K562 (cell line): ENCODE results near the gene OR52W1. TPM values are rescaled to one million over a fixed set of nuclear protein-coding genes. Genes with fewer than 3 reads are reported as not detected.

Source experiments
- DPF2 ChIP-seq: fragments of 450-650 bp; IDR thresholded peaks from 2 replicates; pipeline ENCODE4 v1.6.1; 2016
- GABPB2 ChIP-seq: fragments of 250-450 bp; sonication (Bioruptor Pico); conservative IDR thresholded peaks from 2 replicates; pipeline ENCODE4 v1.5.1; 2021; ENCODE audit warnings: mild to moderate bottlenecking
- GTF2E2 ChIP-seq: fragments of 200-800 bp; sonication (Bioruptor generic); IDR thresholded peaks from 2 replicates; pipeline ENCODE4 v1.6.1; 2016; ENCODE audit warnings: missing genetic modification characterization, missing compliant biosample characterization
- HCFC1 ChIP-seq: IDR thresholded peaks from 2 replicates; pipeline ENCODE4 v1.6.1; 2012; ENCODE audit warnings: low read depth, low read length, improper control_type of control experiment
- MAFK ChIP-seq: IDR thresholded peaks from 2 replicates; pipeline ENCODE4 v1.6.1; 2011; ENCODE audit warnings: low read length, improper control_type of control experiment
- MEIS2 ChIP-seq: fragments of 450-650 bp; IDR thresholded peaks from 2 replicates; pipeline ENCODE4 v1.6.1; 2014; ENCODE audit warnings: mild to moderate bottlenecking; ENCODE audit not compliant: partially characterized antibody
- MIER1 ChIP-seq: fragments of 450-650 bp; IDR thresholded peaks from 2 replicates; pipeline ENCODE4 v1.6.1; 2016; ENCODE audit warnings: antibody characterized with exemption, mild to moderate bottlenecking, low read depth
- MYBL2 ChIP-seq, 2 experiments: fragments of 450-650 bp in 1 of 2; sonication (generic) in 1 of 2; formaldehyde crosslinking in 1 of 2; IDR thresholded peaks; 2 replicates each; pipeline versions ENCODE4 v1.6.1 to v1.8.1; 2017 to 2022; ENCODE audit warnings: borderline replicate concordance in 1 of 2, inconsistent platforms in 1 of 2, low read depth in 1 of 2, mild to moderate bottlenecking in 1 of 2, missing genetic modification reagents in 1 of 2, moderate library complexity in 1 of 2
- MYC ChIP-seq, 2 experiments: fragments of 250-450 bp in 1 of 2; sonication (Bioruptor Pico) in 1 of 2; IDR thresholded peaks; 2 replicates each; pipeline versions ENCODE4 v1.5.1 to v1.6.1; 2012 to 2021; ENCODE audit warnings: low read depth in 2 of 2, borderline replicate concordance in 1 of 2, improper control_type of control experiment in 1 of 2, low read length in 1 of 2, mild to moderate bottlenecking in 1 of 2, moderate library complexity in 1 of 2
- NCOA6 ChIP-seq: fragments of 450-650 bp; IDR thresholded peaks from 2 replicates; pipeline ENCODE4 v1.6.1; 2017; ENCODE audit warnings: mild to moderate bottlenecking
- RBM39 ChIP-seq: fragments of 200-400 bp; formaldehyde crosslinking; optimal IDR thresholded peaks from 2 replicates; pipeline ENCODE3; 2018; ENCODE audit warnings: low read depth, low read length
- SMAD4 ChIP-seq: fragments of 250-450 bp; sonication (Bioruptor Pico); conservative IDR thresholded peaks from 2 replicates; pipeline ENCODE4 v1.8.0; 2021; ENCODE audit warnings: inconsistent platforms, mild to moderate bottlenecking, moderate library complexity
- U2AF1 ChIP-seq: fragments of 200-400 bp; formaldehyde crosslinking; optimal IDR thresholded peaks from 2 replicates; pipeline ENCODE3; 2017; ENCODE audit warnings: mild to moderate bottlenecking, low read depth, low read length, moderate library complexity
- ZBTB17 ChIP-seq: fragments of 450-650 bp; formaldehyde crosslinking; IDR thresholded peaks from 2 replicates; pipeline ENCODE4 v1.4.0; 2020; ENCODE audit warnings: mild to moderate bottlenecking
- ZKSCAN1 ChIP-seq: fragments of 150-350 bp; IDR thresholded peaks from 2 replicates; pipeline ENCODE4 v1.6.1; 2016; ENCODE audit warnings: low read depth, low read length
- ZNF174 ChIP-seq: fragments of 250-450 bp; sonication (Bioruptor Pico); IDR thresholded peaks from 2 replicates; pipeline ENCODE4 v1.4.0; 2020; ENCODE audit warnings: mild to moderate bottlenecking
- ZNF239 ChIP-seq: fragments of 250-450 bp; sonication (Bioruptor Pico); IDR thresholded peaks from 2 replicates; pipeline ENCODE4 v1.4.0; 2020; ENCODE audit warnings: mild to moderate bottlenecking
- ZNF699 ChIP-seq: fragments of 250-450 bp; sonication (Bioruptor Pico); IDR thresholded peaks from 2 replicates; pipeline ENCODE4 v1.8.0; 2021; ENCODE audit warnings: mild to moderate bottlenecking, moderate library complexity; ENCODE audit not compliant: insufficient replicate concordance
- polyA plus RNA-seq, 8 experiments: library from polyadenylated mRNA; depleted of rRNA in 4 of 8; stranded (reverse) in 5 of 8; unstranded in 3 of 8; fragments of >200 nt; fragmentation: Nextera tagmentation in 2 of 8; fragmentation: Illumina TruSeq in 1 of 8; extraction: Ambion mirVana in 2 of 8; extraction: Trizol in 1 of 8; gene quantifications; 2 replicates each; pipeline versions ENCODE4 v1.2.1 to v1.2.3, GENCODE V29; 2011 to 2014; ENCODE audit warnings: inconsistent platforms in 1 of 8, missing spikeins in 1 of 8
- total RNA-seq, 7 experiments: library from RNA; depleted of rRNA in 6 of 7; stranded (reverse); fragments of >200 nt in 6 of 7; fragmentation: Illumina TruSeq in 2 of 7; extraction: Trizol in 2 of 7; gene quantifications; 2 replicates each; pipeline versions ENCODE4 v1.2.1 to v1.2.3, GENCODE V29; 2011 to 2021; ENCODE audit warnings: low replicate concordance in 1 of 7
- TF ChIP-seq, protein P1 (sequence below), 3 experiments: IDR thresholded peaks in 2 of 3; conservative IDR thresholded peaks in 1 of 3; 2 replicates each; pipeline ENCODE4 v1.5.1; 2011 to 2012; ENCODE audit warnings: low read length in 3 of 3, mild to moderate bottlenecking in 3 of 3, control low read depth in 2 of 3, improper control_type of control experiment in 1 of 3, inconsistent platforms in 1 of 3, low read depth in 1 of 3, mixed read lengths in 1 of 3, moderate library complexity in 1 of 3; ENCODE audit not compliant: insufficient read depth in 2 of 3
- TF ChIP-seq, protein P2 (sequence below): fragments of 250-450 bp; sonication (Bioruptor Pico); IDR thresholded peaks from 2 replicates; pipeline ENCODE4 v1.8.0; 2021; ENCODE audit warnings: moderate library complexity, mild to moderate bottlenecking, inconsistent platforms
- TF ChIP-seq, protein P3 (sequence below): IDR thresholded peaks from 3 replicates; pipeline ENCODE4 v1.6.1; 2011; ENCODE audit warnings: borderline replicate concordance, mild to moderate bottlenecking; ENCODE audit not compliant: insufficient read length, insufficient read depth
- TF ChIP-seq, protein P4 (sequence below): fragments of 450-650 bp; formaldehyde crosslinking; IDR thresholded peaks from 2 replicates; pipeline ENCODE4 v1.4.0; 2022; ENCODE audit warnings: mild to moderate bottlenecking, moderate library complexity

The OR52W1 gene
- total and polyA plus RNA-seq, 9 of the 15 experiments (the other 6 are each of a cell fraction or from before 2014, with no cell fraction given) = not detected

DNA sequence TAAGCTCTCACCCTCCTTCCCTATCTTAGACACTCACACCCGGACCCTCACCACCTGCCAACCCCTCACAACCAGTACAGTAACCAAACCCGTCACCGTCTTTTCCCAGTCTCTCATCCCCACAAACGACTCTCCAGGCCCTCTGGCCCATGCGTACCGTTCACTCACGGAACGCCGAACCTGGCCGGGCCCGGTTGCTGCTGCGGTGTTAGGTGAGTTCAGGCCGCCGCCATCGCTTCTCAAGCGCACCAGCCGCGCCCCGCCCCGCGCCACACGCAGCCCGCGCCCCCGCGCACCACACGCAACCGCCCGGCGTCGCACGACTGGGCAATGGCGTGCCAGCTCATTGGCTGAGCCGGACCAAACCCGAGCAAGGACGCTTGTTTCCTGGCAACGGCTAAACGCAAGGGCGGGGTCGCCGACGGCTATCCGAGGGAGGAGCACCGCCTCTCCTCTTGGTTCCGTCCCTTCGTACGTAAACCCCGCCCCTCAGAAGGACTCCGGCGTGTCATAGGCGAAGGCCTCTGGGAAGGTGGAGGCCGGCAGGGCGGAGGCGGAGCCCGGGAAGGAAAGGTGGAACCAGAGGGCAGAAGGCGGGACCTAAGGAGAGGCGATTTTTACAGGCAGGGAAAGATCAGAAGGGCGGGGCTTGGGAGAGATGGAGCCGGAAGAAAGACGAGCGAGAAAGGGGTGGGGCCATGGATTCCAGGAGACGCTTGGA is 35.5 kb downstream of the OR52W1 start, which contains the start of gene FHIP1B (continued):
- no peak for TF ChIP-seq U2AF1
- TF ChIP-seq GABPB2 = no peak
- no peak for TF ChIP-seq MAFK
- no peak for TF ChIP-seq GTF2E2 (tag)
- TF ChIP-seq MEIS2 = peak; percentile 57
- TF ChIP-seq ZNF239 (CRISPR knock-in tag) = no peak
- no peak for TF ChIP-seq ZBTB17 (CRISPR knock-in tag)
- TF ChIP-seq NCOA6 = peak; percentile 94
- no peak for TF ChIP-seq ZKSCAN1
- no peak for TF ChIP-seq MIER1
- peak; percentile 11; the same call in 1 of the 2 replicates for TF ChIP-seq DPF2
- peak; percentile 76 for TF ChIP-seq HCFC1
- TF ChIP-seq MYC (IDR thresholded peaks at IDR 0.05; ENCODE audit: low read depth, low read length) = peak; percentile 82
- no peak for TF ChIP-seq MYC (CRISPR knock-in tag; IDR thresholded peaks at IDR 0.05; ENCODE audit: borderline replicate concordance, low read depth)
- TF ChIP-seq, protein P1, sequence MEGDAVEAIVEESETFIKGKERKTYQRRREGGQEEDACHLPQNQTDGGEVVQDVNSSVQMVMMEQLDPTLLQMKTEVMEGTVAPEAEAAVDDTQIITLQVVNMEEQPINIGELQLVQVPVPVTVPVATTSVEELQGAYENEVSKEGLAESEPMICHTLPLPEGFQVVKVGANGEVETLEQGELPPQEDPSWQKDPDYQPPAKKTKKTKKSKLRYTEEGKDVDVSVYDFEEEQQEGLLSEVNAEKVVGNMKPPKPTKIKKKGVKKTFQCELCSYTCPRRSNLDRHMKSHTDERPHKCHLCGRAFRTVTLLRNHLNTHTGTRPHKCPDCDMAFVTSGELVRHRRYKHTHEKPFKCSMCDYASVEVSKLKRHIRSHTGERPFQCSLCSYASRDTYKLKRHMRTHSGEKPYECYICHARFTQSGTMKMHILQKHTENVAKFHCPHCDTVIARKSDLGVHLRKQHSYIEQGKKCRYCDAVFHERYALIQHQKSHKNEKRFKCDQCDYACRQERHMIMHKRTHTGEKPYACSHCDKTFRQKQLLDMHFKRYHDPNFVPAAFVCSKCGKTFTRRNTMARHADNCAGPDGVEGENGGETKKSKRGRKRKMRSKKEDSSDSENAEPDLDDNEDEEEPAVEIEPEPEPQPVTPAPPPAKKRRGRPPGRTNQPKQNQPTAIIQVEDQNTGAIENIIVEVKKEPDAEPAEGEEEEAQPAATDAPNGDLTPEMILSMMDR (IDR thresholded peaks at IDR 0.05 in 2 of 3, conservative IDR thresholded peaks at IDR 0.05 in 1 of 3; ENCODE audit: insufficient read depth in 2 of 3, low read depth in 1 of 3, low read length in 3 of 3) = no peak
- TF ChIP-seq SMAD4 (CRISPR knock-in tag) = no peak
- TF ChIP-seq ZNF174 (CRISPR knock-in tag) = no peak
- no peak for TF ChIP-seq ZNF699 (CRISPR knock-in tag)
- TF ChIP-seq, protein P2, sequence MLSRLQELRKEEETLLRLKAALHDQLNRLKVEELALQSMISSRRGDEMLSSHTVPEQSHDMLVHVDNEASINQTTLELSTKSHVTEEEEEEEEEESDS (CRISPR knock-in tag) = no peak
- TF ChIP-seq MYBL2 (IDR thresholded peaks at IDR 0.05; ENCODE audit: low read depth) = no peak
- TF ChIP-seq MYBL2 (CRISPR knock-in tag; IDR thresholded peaks at IDR 0.05; ENCODE audit: borderline replicate concordance) = no peak
- TF ChIP-seq, protein P3, sequence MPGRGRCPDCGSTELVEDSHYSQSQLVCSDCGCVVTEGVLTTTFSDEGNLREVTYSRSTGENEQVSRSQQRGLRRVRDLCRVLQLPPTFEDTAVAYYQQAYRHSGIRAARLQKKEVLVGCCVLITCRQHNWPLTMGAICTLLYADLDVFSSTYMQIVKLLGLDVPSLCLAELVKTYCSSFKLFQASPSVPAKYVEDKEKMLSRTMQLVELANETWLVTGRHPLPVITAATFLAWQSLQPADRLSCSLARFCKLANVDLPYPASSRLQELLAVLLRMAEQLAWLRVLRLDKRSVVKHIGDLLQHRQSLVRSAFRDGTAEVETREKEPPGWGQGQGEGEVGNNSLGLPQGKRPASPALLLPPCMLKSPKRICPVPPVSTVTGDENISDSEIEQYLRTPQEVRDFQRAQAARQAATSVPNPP = no peak
- TF ChIP-seq RBM39 = no peak
- TF ChIP-seq, protein P4, sequence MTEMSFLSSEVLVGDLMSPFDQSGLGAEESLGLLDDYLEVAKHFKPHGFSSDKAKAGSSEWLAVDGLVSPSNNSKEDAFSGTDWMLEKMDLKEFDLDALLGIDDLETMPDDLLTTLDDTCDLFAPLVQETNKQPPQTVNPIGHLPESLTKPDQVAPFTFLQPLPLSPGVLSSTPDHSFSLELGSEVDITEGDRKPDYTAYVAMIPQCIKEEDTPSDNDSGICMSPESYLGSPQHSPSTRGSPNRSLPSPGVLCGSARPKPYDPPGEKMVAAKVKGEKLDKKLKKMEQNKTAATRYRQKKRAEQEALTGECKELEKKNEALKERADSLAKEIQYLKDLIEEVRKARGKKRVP (CRISPR knock-in tag) = no peak
